Spleen (tissue), 11 donors: Measurements from ENCODE around the gene ALPP. TPM values are rescaled to one million over a fixed set of nuclear protein-coding genes. Genes with fewer than 3 reads are reported as not detected.

Source experiments
- DNase-seq: peaks from one replicate; pipeline ENCODE4 v3.0.0-alpha.2; 2020
- H3K27ac ChIP-seq, 8 donors: fragments of 200-600 bp; sonication (generic) in 7 of 8; 1 replicate in 4 of 8; 2 replicates in 4 of 8; pipeline versions ENCODE4 v1.5.0 to v1.8.0; 2016 to 2021; ENCODE audit warnings: inconsistent platforms in 4 of 8, mild to moderate bottlenecking in 4 of 8, moderate library complexity in 1 of 8
- H3K27me3 ChIP-seq, 7 donors: fragments of 200-600 bp; sonication (generic) in 6 of 7; replicated peaks in 1 of 7; 1 replicate in 4 of 7; 2 replicates in 3 of 7; pipeline versions ENCODE4 v1.5.0 to v1.8.0; 2016 to 2021; ENCODE audit warnings: inconsistent platforms in 3 of 7, mild to moderate bottlenecking in 1 of 7
- H3K36me3 ChIP-seq, 6 donors: fragments of 200-600 bp; sonication (generic) in 5 of 6; 1 replicate in 4 of 6; 2 replicates in 2 of 6; pipeline versions ENCODE4 v1.5.0 to v1.8.0; 2016 to 2021; ENCODE audit warnings: inconsistent platforms in 2 of 6
- H3K4me1 ChIP-seq, 6 donors: fragments of 200-600 bp; sonication (generic) in 5 of 6; 1 replicate in 3 of 6; 2 replicates in 3 of 6; pipeline versions ENCODE4 v1.5.0 to v1.8.0; 2016 to 2021; ENCODE audit warnings: inconsistent platforms in 3 of 6
- H3K4me3 ChIP-seq, 8 donors: fragments of 200-600 bp; sonication (generic) in 7 of 8; 1 replicate in 4 of 8; 2 replicates in 4 of 8; pipeline versions ENCODE4 v1.5.0 to v1.8.0; 2016 to 2021; ENCODE audit warnings: inconsistent platforms in 4 of 8, mild to moderate bottlenecking in 4 of 8, moderate library complexity in 2 of 8
- H3K9me3 ChIP-seq, 8 donors: fragments of 200-600 bp; sonication (generic) in 7 of 8; 1 replicate in 4 of 8; 2 replicates in 4 of 8; pipeline versions ENCODE4 v1.5.0 to v1.8.0; 2016 to 2021; ENCODE audit warnings: inconsistent platforms in 4 of 8
- CTCF ChIP-seq, 11 experiments: fragments of 200-600 bp in 7 of 11; fragments of 450-650 bp in 4 of 11; sonication (generic) in 4 of 11; IDR thresholded peaks in 8 of 11; conservative IDR thresholded peaks in 3 of 11; 1 replicate in 7 of 11; 2 replicates in 4 of 11; pipeline versions ENCODE4 v1.4.0 to v1.8.0; 2016 to 2021; ENCODE audit warnings: antibody characterized with exemption in 11 of 11, inconsistent platforms in 4 of 11, mild to moderate bottlenecking in 1 of 11
- POLR2A ChIP-seq, 3 donors: fragments of 450-650 bp; IDR thresholded peaks; one replicate each; pipeline ENCODE4 v1.5.1; 2017; ENCODE audit warnings: antibody characterized with exemption in 3 of 3, mild to moderate bottlenecking in 1 of 3
- POLR2AphosphoS5 ChIP-seq, 3 donors: sonication (generic); formaldehyde crosslinking; IDR thresholded peaks; one replicate each; pipeline ENCODE4 v1.5.1; 2017; ENCODE audit warnings: antibody characterized with exemption in 3 of 3
- WGBS, 5 donors: extraction: QIAGEN DNeasy Blood & Tissue Kit in 3 of 5; methylation state at CpG; one replicate each; pipeline versions ENCODE4 v1.1.5 to v1.1.7; 2013 to 2018; 5-methylcytosine and 5-hydroxymethylcytosine counted together
- intact Hi-C: fragments of 100-400 bp; cut with DNase I; formaldehyde crosslinking; loops from one replicate; pipeline ENCODE4 v1.15.0; 2023; ENCODE audit warnings: low total_unique reads
- polyA plus RNA-seq, 3 donors: library from polyadenylated mRNA; stranded (reverse); fragments of 200-250 nt; gene quantifications; one replicate each; pipeline ENCODE4 v1.2.1, GENCODE V29; 2013
- total RNA-seq, 7 donors: library from RNA; depleted of rRNA in 3 of 7; stranded (reverse); fragments of >200 nt in 3 of 7; fragmentation: NEBNext Ultra II Directional in 4 of 7; extraction: Animal tissue kit (Norgen Biotek cat#: 25700) in 4 of 7; gene quantifications; one replicate each; pipeline versions ENCODE4 v1.1.0 to v1.2.1, GENCODE V29; 2016 to 2021
- donor health status: healthy with polysubstance abuse.
- donor health status: DM: no; HTN: no; CAD: no; lungs with moderate emphysema.
- donor health status: DM: no; HTN: no; CAD: no.
- donor health status: Bipolar disorder and iron deficiency.
- donor health status: healthy.
- donor health status: DM: no; HTN: no; CAD: no.
- donor health status: DM: yes; HTN: yes; CAD: no.

ALPP gene
- total and polyA plus RNA-seq, 10 donors = not detected

DNA sequence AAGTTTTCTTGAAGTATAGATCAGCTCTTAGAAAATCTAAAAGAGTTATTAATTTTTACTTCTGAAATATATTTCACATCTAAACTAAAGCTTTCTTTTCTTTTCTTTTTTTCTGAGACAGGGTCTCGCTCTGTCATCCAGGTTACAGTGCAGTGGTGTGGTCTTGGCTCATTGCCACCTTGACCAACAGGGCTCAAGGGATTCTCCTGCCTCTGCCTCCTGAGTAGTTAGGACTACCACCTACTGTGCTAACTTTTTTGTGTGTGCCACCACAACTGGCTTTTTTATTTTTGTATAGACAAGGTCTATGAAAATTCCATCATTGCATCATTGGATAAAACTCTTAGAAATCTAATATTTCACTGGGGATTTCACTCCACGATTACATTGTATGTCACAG lies 18.1 kb downstream of the ALPP start:
- H3K4me1 ChIP-seq = no peaks in the 10 kb centered on the region
- no peaks in the 10 kb centered on the region for H3K36me3 ChIP-seq
- 69 to 92% (median 86%) methylated on average over 2 of the region's 2 CpGs for WGBS, 5 donors
- no peak for DNase-seq
- no peak overlapping the region for H3K27ac ChIP-seq
- H3K4me3 ChIP-seq = no peak overlapping the region
- TF ChIP-seq POLR2A (IDR thresholded peaks at IDR 0.05) (no peak), CTCF (IDR thresholded peaks at IDR 0.05 in 8 of 11, conservative IDR thresholded peaks at IDR 0.05 in 3 of 11) (no peak), POLR2AphosphoS5 (IDR thresholded peaks at IDR 0.05) (no peak)
- no peaks in the 10 kb centered on the region for H3K9me3 ChIP-seq
- peaks cover 0 to 53% (median 0%) of the 10 kb centered on the region in 7 donors for H3K27me3 ChIP-seq
- intact Hi-C loops = no loop called here

DNA sequence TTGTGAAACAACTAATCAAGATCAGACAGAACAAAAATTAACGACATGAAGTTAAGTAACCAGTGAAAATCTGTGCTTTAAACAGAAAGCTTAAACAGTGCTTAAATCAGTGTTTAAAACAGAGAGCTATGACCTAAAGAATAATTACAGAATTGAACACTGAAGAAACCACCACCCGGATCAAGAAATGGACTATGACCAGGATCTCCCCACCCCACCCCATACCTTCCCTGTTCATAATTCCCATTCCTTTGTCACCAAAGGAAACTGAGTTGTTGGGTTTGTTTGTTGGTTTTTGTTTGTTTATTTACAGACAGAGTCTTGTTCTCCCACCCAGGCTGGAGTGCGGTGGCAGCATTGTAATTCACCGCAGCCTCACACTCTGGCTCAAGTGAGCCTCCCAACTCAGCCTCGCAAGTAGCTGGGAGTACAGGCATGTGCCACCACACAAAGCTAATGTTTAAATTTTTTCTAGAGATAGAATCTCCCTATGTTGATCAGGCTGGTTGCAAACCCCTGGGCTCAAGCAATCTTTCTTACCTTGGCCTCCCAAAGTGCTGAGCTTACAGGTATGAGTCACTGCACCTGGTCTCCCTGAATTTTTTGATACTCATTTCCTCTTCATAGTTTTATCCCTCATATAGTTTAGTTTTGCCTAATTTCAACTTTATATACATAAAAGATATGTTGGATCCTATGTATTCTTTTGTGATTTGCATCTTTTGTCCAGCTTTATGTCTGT lies 19.9 kb downstream of the ALPP start:
- no peaks in the 10 kb centered on the region for H3K9me3 ChIP-seq
- intact Hi-C loops = no loop called here
- 90 to 97% (median 95%) methylated on average over 5 of the region's 5 CpGs for WGBS, 5 donors
- H3K27ac ChIP-seq = no peak overlapping the region
- no peaks in the 10 kb centered on the region for H3K4me1 ChIP-seq
- no peak for DNase-seq
- H3K4me3 ChIP-seq = no peak overlapping the region
- no peak for TF ChIP-seq POLR2A (IDR thresholded peaks at IDR 0.05)
- TF ChIP-seq POLR2AphosphoS5 (IDR thresholded peaks at IDR 0.05) = no peak
- TF ChIP-seq CTCF (IDR thresholded peaks at IDR 0.05 in 8 of 11, conservative IDR thresholded peaks at IDR 0.05 in 3 of 11) = no peak
- H3K27me3 ChIP-seq = peaks cover 0 to 46% (median 0%) of the 10 kb centered on the region in 7 donors
- H3K36me3 ChIP-seq = no peaks in the 10 kb centered on the region

DNA sequence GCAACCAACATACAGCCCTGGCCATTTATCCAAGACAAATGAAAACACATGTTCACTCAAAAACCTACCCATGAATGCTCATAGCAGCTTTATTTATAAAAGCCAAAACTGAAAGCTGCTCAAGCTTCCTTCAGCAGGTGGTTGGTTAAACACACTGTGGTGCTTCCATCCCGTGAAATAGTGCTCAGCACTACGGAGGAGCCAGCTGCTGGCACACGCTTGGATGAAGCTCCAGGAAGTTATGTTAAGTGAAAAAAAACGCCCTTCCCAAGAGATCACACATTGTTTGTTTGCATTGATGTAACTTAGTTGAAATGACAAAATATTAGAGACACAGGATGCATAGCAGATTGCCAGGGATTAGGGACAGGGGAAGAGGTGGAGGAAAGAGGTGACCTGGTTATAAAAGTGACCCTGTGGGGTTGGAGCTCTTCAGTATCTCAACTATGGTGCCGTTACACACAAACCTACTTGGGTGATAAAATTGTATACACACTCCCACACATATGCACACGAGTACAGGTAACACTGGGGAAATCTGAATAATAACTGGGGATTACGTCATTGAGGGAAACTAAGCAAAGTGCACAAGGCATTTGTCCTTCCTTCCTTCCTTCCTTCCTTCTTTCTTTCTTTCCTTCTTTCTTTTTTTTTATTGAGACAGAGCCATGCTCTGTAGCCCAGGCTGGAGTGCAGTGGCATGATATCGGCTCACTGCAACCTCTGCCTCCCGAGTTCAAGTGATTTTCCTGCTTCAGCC lies 21.9 kb downstream of the ALPP start:
- Histone ChIP-seq H3K9me3 (no peaks in the 10 kb centered on the region), H3K4me1 (no peaks in the 10 kb centered on the region), H3K27ac (no peak overlapping the region), H3K36me3 (no peaks in the 10 kb centered on the region), H3K4me3 (no peak overlapping the region), H3K27me3 (peaks cover 0 to 40% (median 0%) of the 10 kb centered on the region in 7 donors)
- WGBS, 5 donors = 43 to 60% (median 53%) methylated on average over 9 of the region's 9 CpGs
- intact Hi-C loops = no loop called here
- DNase-seq = no peak
- TF ChIP-seq CTCF (IDR thresholded peaks at IDR 0.05 in 8 of 11, conservative IDR thresholded peaks at IDR 0.05 in 3 of 11) (no peak), POLR2AphosphoS5 (IDR thresholded peaks at IDR 0.05) (no peak), POLR2A (IDR thresholded peaks at IDR 0.05) (no peak)

DNA sequence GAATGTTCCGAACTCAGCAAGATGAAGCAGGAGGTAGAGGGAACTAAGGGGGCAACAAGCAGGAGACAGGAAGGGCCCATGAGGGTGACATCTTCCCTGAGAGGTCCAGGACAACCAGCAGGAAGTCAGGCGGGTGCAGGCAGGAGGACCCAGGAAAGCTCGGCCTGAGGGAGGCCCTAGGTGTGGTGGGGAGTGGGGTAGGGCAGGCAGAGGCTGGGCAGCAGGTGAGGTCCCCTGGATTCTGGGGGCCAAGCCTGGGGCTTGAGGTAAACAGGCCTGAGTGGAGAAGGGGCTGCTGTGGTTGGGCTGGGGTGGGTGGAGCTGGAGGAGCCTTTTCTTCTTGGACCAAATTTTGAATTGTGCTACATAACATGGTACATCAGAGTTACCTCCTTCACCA lies 24.0 kb downstream of the ALPP start:
- intact Hi-C loops = no loop called here
- DNase-seq = no peak
- TF ChIP-seq POLR2A (IDR thresholded peaks at IDR 0.05) (no peak), CTCF (IDR thresholded peaks at IDR 0.05 in 8 of 11, conservative IDR thresholded peaks at IDR 0.05 in 3 of 11) (no peak), POLR2AphosphoS5 (IDR thresholded peaks at IDR 0.05) (no peak)
- 84 to 95% (median 89%) methylated on average over 3 of the region's 3 CpGs for WGBS, 5 donors
- Histone ChIP-seq H3K27ac (no peak overlapping the region), H3K36me3 (no peaks in the 10 kb centered on the region), H3K4me3 (no peak overlapping the region), H3K27me3 (peaks cover 0 to 28% (median 0%) of the 10 kb centered on the region in 7 donors), H3K4me1 (no peaks in the 10 kb centered on the region), H3K9me3 (no peaks in the 10 kb centered on the region)
